Stimulated activated CD4-positive, alpha-beta T cell treated with anti-CD3 and anti-CD28 coated beads, Interleukin-15, amount 100 ng/mL, for 24 hours (primary cell): Measurements from ENCODE around the gene ALDH18A1.

ENCODE experiments used
- DNase-seq: peaks from one replicate; pipeline ENCODE4 v3.0.0-alpha.2; 2020

Gene ALDH18A1

GRCh38 chr10:95574649-95575365 is 81.7 kb downstream of the ALDH18A1 start:
- no peak for DNase-seq

- DNase-seq: no peak
Observed at GRCh38 chr10:95573964-95574604, 82.4 kb downstream of the ALDH18A1 start.

- DNase-seq: no peak
Observed at GRCh38 chr10:95573527-95573926, 83.0 kb downstream of the ALDH18A1 start.

GRCh38 chr10:95572131-95572820 is 84.2 kb downstream of the ALDH18A1 start:
- DNase-seq: no peak

- no peak for DNase-seq
Observed at GRCh38 chr10:95571390-95571789, 85.1 kb downstream of the ALDH18A1 start.

GRCh38 chr10:95569368-95569767 is 87.1 kb downstream of the ALDH18A1 start:
- no peak for DNase-seq

GRCh38 chr10:95567903-95568630 is 88.4 kb downstream of the ALDH18A1 start:
- DNase-seq: no peak

- no peak for DNase-seq
Observed at GRCh38 chr10:95566136-95566535, 90.4 kb downstream of the ALDH18A1 start.

- DNase-seq: no peak
Observed at GRCh38 chr10:95565336-95565735, 91.2 kb downstream of the ALDH18A1 start.

GRCh38 chr10:95564291-95564690 is 92.2 kb downstream of the ALDH18A1 start:
- no peak for DNase-seq

- DNase-seq: no peak
Observed at GRCh38 chr10:95562341-95562965, 94.1 kb downstream of the ALDH18A1 start.

GRCh38 chr10:95561864-95562177 is 94.7 kb downstream of the ALDH18A1 start:
- no peak for DNase-seq

GRCh38 chr10:95561177-95561863 is 95.2 kb downstream of the ALDH18A1 start, which contains the start of gene SORBS1:
TSS of gene SORBS1 (minus strand) at chr10:95561371. CDS start at chr10:95441135, 120,236 bp downstream.
- peak; percentile 92 for DNase-seq

- DNase-seq: peak; percentile 54
Observed at GRCh38 chr10:95560278-95561176, 96.0 kb downstream of the ALDH18A1 start.

GRCh38 chr10:95559896-95560277 is 96.6 kb downstream of the ALDH18A1 start:
- no peak for DNase-seq

- no peak for DNase-seq
Observed at GRCh38 chr10:95559471-95559870, 97.0 kb downstream of the ALDH18A1 start.

GRCh38 chr10:95558593-95559320 is 97.8 kb downstream of the ALDH18A1 start:
- DNase-seq: no peak

- DNase-seq: no peak
Observed at GRCh38 chr10:95556994-95557767, 99.3 kb downstream of the ALDH18A1 start.
